CD4-positive, CD25-positive, alpha-beta regulatory T cell (primary cell): Measurements from ENCODE around the gene CDK13. TPM values are rescaled to one million over a fixed set of nuclear protein-coding genes. Genes with fewer than 3 reads are reported as not detected.
"Not testable (repeated sequence)": the region's sequence is repeated elsewhere in the genome, so short reads cannot be mapped to it uniquely, and the experiment has no call there.

ENCODE experiments used
- ATAC-seq, 2 donors: fragments of 150-1000 bp; cut with Tn5 transposase; one replicate each; pipeline ENCODE4 v1.10.0; 2021; ENCODE audit warnings: low read depth in 2 of 2, moderate number of reproducible peaks in 2 of 2, moderate library complexity in 1 of 2
- DNase-seq, 3 donors: peaks; one replicate each; pipeline versions ENCODE4 v3.0.0 to v3.0.0-alpha.2; 2012 to 2022; ENCODE audit warnings: mixed read lengths in 1 of 3
- H3K27ac ChIP-seq: one replicate; pipeline ENCODE4 v1.7.0; 2013; ENCODE audit warnings: mild to moderate bottlenecking, low read length; ENCODE audit not compliant: insufficient read depth, poor library complexity, severe bottlenecking
- H3K27me3 ChIP-seq: one replicate; pipeline ENCODE4 v1.7.0; 2013; ENCODE audit warnings: low read length; ENCODE audit not compliant: control insufficient read depth, insufficient read depth
- H3K36me3 ChIP-seq: one replicate; pipeline ENCODE4 v1.7.0; 2013; ENCODE audit warnings: mild to moderate bottlenecking, low read length, moderate library complexity; ENCODE audit not compliant: control insufficient read depth, insufficient read depth
- H3K4me1 ChIP-seq: 2 replicates; pipeline ENCODE4 v1.7.0; 2013; ENCODE audit warnings: mild to moderate bottlenecking, low read length; ENCODE audit not compliant: insufficient read depth, control insufficient read depth, poor library complexity, severe bottlenecking
- H3K4me3 ChIP-seq: one replicate; pipeline ENCODE4 v1.7.0; 2013; ENCODE audit warnings: low read depth, mild to moderate bottlenecking, low read length, moderate library complexity
- H3K9me3 ChIP-seq, 2 experiments: 1 replicate in 1 of 2; 2 replicates in 1 of 2; pipeline ENCODE4 v1.7.0; 2013; ENCODE audit warnings: low read length in 2 of 2, mild to moderate bottlenecking in 1 of 2, moderate library complexity in 1 of 2; ENCODE audit not compliant: control insufficient read depth in 2 of 2
- H3K27ac Mint-ChIP-seq, 3 donors: one replicate each; pipeline ENCODE4 v1.8.0; 2020 to 2022; ENCODE audit warnings: mild to moderate bottlenecking in 3 of 3, mixed read lengths in 3 of 3, moderate library complexity in 2 of 3
- H3K27me3 Mint-ChIP-seq: one replicate; pipeline ENCODE4 v1.8.0; 2022; ENCODE audit warnings: mild to moderate bottlenecking, mixed read lengths
- H3K36me3 Mint-ChIP-seq: one replicate; pipeline ENCODE4 v1.8.0; 2020; ENCODE audit warnings: mixed read lengths
- H3K4me1 Mint-ChIP-seq, 4 donors: one replicate each; pipeline ENCODE4 v1.8.0; 2020 to 2022; ENCODE audit warnings: mixed read lengths in 4 of 4, mild to moderate bottlenecking in 1 of 4
- H3K4me3 Mint-ChIP-seq, 4 donors: one replicate each; pipeline ENCODE4 v1.8.0; 2020 to 2022; ENCODE audit warnings: mild to moderate bottlenecking in 4 of 4, mixed read lengths in 4 of 4, moderate library complexity in 3 of 4
- H3K9me3 Mint-ChIP-seq, 7 donors: one replicate each; pipeline ENCODE4 v1.8.0; 2020 to 2022; ENCODE audit warnings: mixed read lengths in 7 of 7, mild to moderate bottlenecking in 3 of 7, moderate library complexity in 2 of 7
- polyA plus RNA-seq, 4 donors: library from polyadenylated mRNA; unstranded; fragments of 300-500 nt; fragmentation: Illumina TruSeq; gene quantifications; one replicate each; pipeline ENCODE4 v1.2.3, GENCODE V29; 2021
- total RNA-seq: library from RNA; stranded (reverse); gene quantifications from one replicate; pipeline ENCODE4 v1.2.3, GENCODE V29; 2022

Gene CDK13
- total and polyA plus RNA-seq, 5 donors from 2014 or later = 23.7 to 124 (median 33.9) TPM

GRCh38 chr7:40145596-40146130 lies 195.6 kb downstream of the CDK13 start:
- H3K4me1 Mint-ChIP-seq, DNase-seq, H3K36me3 ChIP-seq, ATAC-seq, H3K9me3 ChIP-seq, H3K27me3 ChIP-seq, H3K9me3 Mint-ChIP-seq, H3K4me1 ChIP-seq, H3K36me3 Mint-ChIP-seq, H3K27ac Mint-ChIP-seq, H3K27ac ChIP-seq, H3K4me3 ChIP-seq, H3K4me3 Mint-ChIP-seq: not testable (repeated sequence)
- H3K27me3 Mint-ChIP-seq = peaks cover 24% of the 10 kb centered on the region

- DNase-seq (no peak), ATAC-seq (no peak)
- Mint-ChIP-seq H3K4me1 (peaks cover 0 to 4% (median 0%) of the 10 kb centered on the region in 4 donors), H3K27me3 (peaks cover 14% of the 10 kb centered on the region), H3K9me3 (peaks cover 0 to 7% (median 0%) of the 10 kb centered on the region in 7 donors), H3K36me3 (no peaks in the 10 kb centered on the region), H3K27ac (no peak overlapping the region), H3K4me3 (peak overlapping the region in 1 of 4 donors; percentile 38)
- H3K36me3 ChIP-seq = no peaks in the 10 kb centered on the region
- H3K9me3 ChIP-seq = no peaks in the 10 kb centered on the region
- H3K4me1 ChIP-seq = no peaks in the 10 kb centered on the region
- no peak overlapping the region for H3K27ac ChIP-seq
- H3K27me3 ChIP-seq = no peaks in the 10 kb centered on the region
- no peak overlapping the region for H3K4me3 ChIP-seq
Observed at GRCh38 chr7:40147371-40148246, 197.6 kb downstream of the CDK13 start.

GRCh38 chr7:40148247-40148580 lies 198.2 kb downstream of the CDK13 start:
- not testable (repeated sequence) for H3K36me3 Mint-ChIP-seq, H3K27ac ChIP-seq, H3K4me3 ChIP-seq, H3K4me3 Mint-ChIP-seq, H3K36me3 ChIP-seq, H3K4me1 ChIP-seq, H3K27me3 ChIP-seq, DNase-seq, ATAC-seq, H3K27ac Mint-ChIP-seq, H3K4me1 Mint-ChIP-seq, H3K9me3 ChIP-seq, H3K9me3 Mint-ChIP-seq
- H3K27me3 Mint-ChIP-seq = peaks cover 14% of the 10 kb centered on the region

- Histone ChIP-seq H3K27ac (no peak overlapping the region), H3K4me3 (no peak overlapping the region), H3K36me3 (no peaks in the 10 kb centered on the region), H3K27me3 (no peaks in the 10 kb centered on the region), H3K9me3 (no peaks in the 10 kb centered on the region), H3K4me1 (no peaks in the 10 kb centered on the region)
- Mint-ChIP-seq H3K4me1 (peaks cover 0 to 4% (median 1%) of the 10 kb centered on the region in 4 donors), H3K9me3 (peaks cover 0 to 7% (median 0%) of the 10 kb centered on the region in 7 donors), H3K27ac (no peak overlapping the region), H3K4me3 (no peak overlapping the region), H3K27me3 (peaks cover 14% of the 10 kb centered on the region), H3K36me3 (no peaks in the 10 kb centered on the region)
- DNase-seq (no peak), ATAC-seq (no peak)
Observed at GRCh38 chr7:40148671-40149070, 198.6 kb downstream of the CDK13 start.

Other genes with a start within 250 kb of the CDK13 start
- gene MPLKIP, start 184.4 kb downstream of the CDK13 start, total RNA-seq = 22.4 TPM
- gene MPLKIP, start 184.4 kb downstream of the CDK13 start, polyA plus RNA-seq = 10 to 100 TPM; 81.9 to 95.5 (median 92.1) TPM
- not detected for gene SUGCT, start 184.7 kb downstream of the CDK13 start, total RNA-seq
- gene SUGCT, start 184.7 kb downstream of the CDK13 start, polyA plus RNA-seq = 1 to 10 TPM in 3 of 4 donors, under 1 TPM in 1; 0.52 to 3.1 (median 1.5) TPM